Gastrocnemius medialis (tissue), 4 donors: Measurements from ENCODE around the gene POM121L2. TPM values are rescaled to one million over a fixed set of nuclear protein-coding genes. Genes with fewer than 3 reads are reported as not detected.

Experiments
- ATAC-seq, 2 donors: fragments of 150-250 bp; one replicate each; pipeline ENCODE4 v1.9.1; 2016
- DNase-seq, 2 donors: peaks; one replicate each; pipeline ENCODE4 v3.0.0-alpha.2; 2019
- H3K27ac ChIP-seq, 4 donors: fragments of 200-600 bp; sonication (generic); 1 replicate in 1 of 4; 2 replicates in 3 of 4; pipeline ENCODE4 v1.5.1; 2016 to 2018; ENCODE audit warnings: mild to moderate bottlenecking in 2 of 4, moderate library complexity in 1 of 4
- H3K27me3 ChIP-seq, 3 donors: fragments of 200-600 bp; sonication (generic) in 2 of 3; 1 replicate in 1 of 3; 2 replicates in 2 of 3; pipeline versions ENCODE4 v1.5.1 to v1.6.0; 2016 to 2019; ENCODE audit warnings: mild to moderate bottlenecking in 1 of 3, moderate library complexity in 1 of 3
- H3K36me3 ChIP-seq, 2 donors: fragments of 200-600 bp; sonication (generic) in 1 of 2; one replicate each; pipeline ENCODE4 v1.5.1; 2017 to 2018
- H3K4me1 ChIP-seq, 2 donors: fragments of 200-600 bp; sonication (generic) in 1 of 2; one replicate each; pipeline ENCODE4 v1.5.1; 2016 to 2017; ENCODE audit warnings: mild to moderate bottlenecking in 2 of 2
- H3K4me3 ChIP-seq, 4 donors: fragments of 200-600 bp; sonication (generic) in 3 of 4; 1 replicate in 1 of 4; 2 replicates in 3 of 4; pipeline ENCODE4 v1.5.1; 2016 to 2019; ENCODE audit warnings: mild to moderate bottlenecking in 2 of 4
- H3K9me3 ChIP-seq, 3 donors: fragments of 200-600 bp; sonication (generic) in 2 of 3; 1 replicate in 1 of 3; 2 replicates in 2 of 3; pipeline ENCODE4 v1.5.1; 2016 to 2019
- CTCF ChIP-seq, 5 experiments: fragments of 450-650 bp in 3 of 5; fragments of 200-600 bp in 2 of 5; sonication (generic) in 2 of 5; IDR thresholded peaks in 4 of 5; conservative IDR thresholded peaks in 1 of 5; 1 replicate in 4 of 5; 2 replicates in 1 of 5; pipeline ENCODE4 v1.5.1; 2016 to 2019; ENCODE audit warnings: antibody characterized with exemption in 5 of 5, mild to moderate bottlenecking in 3 of 5, moderate library complexity in 3 of 5
- POLR2A ChIP-seq, 2 donors: fragments of 450-650 bp; IDR thresholded peaks; one replicate each; pipeline ENCODE4 v1.6.1; 2017; ENCODE audit warnings: antibody characterized with exemption in 2 of 2, mild to moderate bottlenecking in 2 of 2, moderate library complexity in 2 of 2
- in situ Hi-C, 4 donors: fragments of 200-750 bp; cut with MboI; loops; one replicate each; pipeline versions ENCODE4 v1.15.0 to v1.8.0; 2017; ENCODE audit warnings: low sequenced_read_pairs in 4 of 4
- intact Hi-C: fragments of 100-400 bp; cut with DNase I; formaldehyde crosslinking; loops from one replicate; pipeline ENCODE4 v1.15.1; 2023; ENCODE audit warnings: low total_unique reads
- total RNA-seq, 4 donors: library from RNA; depleted of rRNA; stranded (reverse); fragments of >200 nt; gene quantifications; one replicate each; pipeline versions ENCODE4 v1.1.0 to v1.2.3, GENCODE V29; 2016

Gene POM121L2
- total RNA-seq, 4 donors from 2014 or later, result not detected

GRCh38 chr6:27260369-27260768 is 51.7 kb downstream of the POM121L2 start:
- peaks cover 18 to 42% (median 37%) of the 10 kb centered on the region in 3 donors for H3K27me3 ChIP-seq
- TF ChIP-seq POLR2A (IDR thresholded peaks at IDR 0.05) (no peak), CTCF (IDR thresholded peaks at IDR 0.05 in 4 of 5, conservative IDR thresholded peaks at IDR 0.05 in 1 of 5) (no peak)

More at GRCh38 chr6:27260369-27260768, 51.7 kb downstream of the POM121L2 start:
- Histone ChIP-seq H3K4me1 (no peaks in the 10 kb centered on the region), H3K27ac (no peak overlapping the region), H3K36me3 (no peaks in the 10 kb centered on the region), H3K9me3 (no peaks in the 10 kb centered on the region), H3K4me3 (no peak overlapping the region)
- no peak for DNase-seq
- in situ Hi-C loops, result no loop called here
- ATAC-seq, result no peak
- intact Hi-C loops, result no loop called here

Other genes with a start within 250 kb of the POM121L2 start
- not detected for gene PRSS16, start 64.6 kb downstream of the POM121L2 start, total RNA-seq
- gene ZNF391, start 76.5 kb upstream of the POM121L2 start, total RNA-seq, result 1 to 10 TPM in 1 of 4 donors, under 1 TPM in 3; 0.10 to 1.1 (median 0.26) TPM
- 1 to 10 TPM; 3.9 to 6.0 (median 4.4) TPM for gene ZNF184, start 160.8 kb upstream of the POM121L2 start, total RNA-seq